ENCODE measurements around the gene CRACR2A. TPM values are rescaled to one million over a fixed set of nuclear protein-coding genes. Genes with fewer than 3 reads are reported as not detected.

The CRACR2A gene
- total RNA-seq, 3 donors from 2014 or later, result 5.3 to 17.3 (median 15.1) TPM

- intact Hi-C loops (cut with DNase I; ENCODE audit: low total_unique reads), result no loop called here
- Histone ChIP-seq H3K36me3 (no peaks in the 10 kb centered on the region), H3K4me3 (no peak overlapping the region), H3K27ac (no peak overlapping the region), H3K9me3 (no peaks in the 10 kb centered on the region), H3K4me1 (no peaks in the 10 kb centered on the region), H3K27me3 (no peaks in the 10 kb centered on the region)
- TF ChIP-seq CTCF (IDR thresholded peaks at IDR 0.05), result no peak
- no peak for TF ChIP-seq POLR2A (IDR thresholded peaks at IDR 0.05)
- TF ChIP-seq POLR2AphosphoS5 (IDR thresholded peaks at IDR 0.05), result no peak
- DNase-seq (ENCODE audit: low spot score in 2 of 2), result no peak
Measured at GRCh38 chr12:3622021-3622821, 130.7 kb downstream of the CRACR2A start.

DNA sequence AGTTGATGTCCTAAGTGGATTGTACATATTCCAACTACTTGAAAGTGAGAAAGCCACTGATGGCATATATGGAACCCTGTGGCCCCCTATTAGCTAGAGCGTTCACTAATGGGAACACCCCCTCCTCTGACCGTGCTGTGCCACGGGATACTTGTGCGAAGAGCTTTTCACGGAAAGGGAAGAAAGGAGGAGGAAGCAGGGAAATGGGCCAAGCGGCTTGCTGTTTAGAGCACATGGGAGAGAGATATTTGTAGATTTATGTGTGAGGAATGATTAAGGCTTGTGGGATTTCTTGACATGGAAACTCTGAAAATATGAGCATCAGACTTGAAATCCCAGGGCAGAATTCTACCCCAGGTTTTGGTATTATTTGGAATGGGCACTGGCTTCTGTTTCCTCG lies 132.1 kb downstream of the CRACR2A start:
- intact Hi-C loops (cut with DNase I; ENCODE audit: low total_unique reads), result no loop called here
- Histone ChIP-seq H3K36me3 (no peaks in the 10 kb centered on the region), H3K4me1 (no peaks in the 10 kb centered on the region), H3K27ac (no peak overlapping the region), H3K9me3 (no peaks in the 10 kb centered on the region), H3K27me3 (no peaks in the 10 kb centered on the region), H3K4me3 (no peak overlapping the region)
- DNase-seq (ENCODE audit: low spot score in 2 of 2), result no peak
- TF ChIP-seq CTCF (IDR thresholded peaks at IDR 0.05), result no peak
- TF ChIP-seq POLR2A (IDR thresholded peaks at IDR 0.05), result no peak
- TF ChIP-seq POLR2AphosphoS5 (IDR thresholded peaks at IDR 0.05), result no peak

- Histone ChIP-seq H3K27ac (no peak overlapping the region), H3K4me1 (no peaks in the 10 kb centered on the region), H3K9me3 (no peaks in the 10 kb centered on the region), H3K4me3 (no peak overlapping the region), H3K36me3 (no peaks in the 10 kb centered on the region), H3K27me3 (no peaks in the 10 kb centered on the region)
- no peak for DNase-seq (ENCODE audit: low spot score in 2 of 2)
- TF ChIP-seq POLR2A (IDR thresholded peaks at IDR 0.05) (no peak), CTCF (IDR thresholded peaks at IDR 0.05) (no peak), POLR2AphosphoS5 (IDR thresholded peaks at IDR 0.05) (no peak)
- intact Hi-C loops (cut with DNase I; ENCODE audit: low total_unique reads), result no loop called here
Measured at GRCh38 chr12:3617565-3617964, 135.3 kb downstream of the CRACR2A start.

DNA sequence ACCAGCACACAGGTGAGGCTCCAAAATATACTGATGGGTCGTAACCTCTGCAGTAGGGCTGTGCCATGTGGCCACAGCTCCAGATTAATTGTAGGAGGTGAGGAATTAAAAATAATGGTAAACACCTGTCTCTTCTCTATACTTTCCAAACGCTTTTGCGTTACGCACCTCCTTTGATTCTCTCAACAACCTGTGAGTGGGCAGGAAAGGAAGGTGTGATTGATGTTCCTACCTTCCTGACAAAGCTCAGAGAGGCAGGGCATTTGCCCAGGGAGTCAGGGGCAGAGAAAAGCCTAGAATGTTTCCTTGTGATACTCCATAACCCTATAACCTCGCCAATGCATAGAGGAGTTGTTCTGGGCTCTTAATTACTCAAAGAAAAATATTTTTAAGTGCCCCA lies 137.0 kb downstream of the CRACR2A start:
- DNase-seq (ENCODE audit: low spot score in 2 of 2), result no peak
- no peak overlapping the region for H3K4me3 ChIP-seq
- H3K36me3 ChIP-seq, result no peaks in the 10 kb centered on the region
- no peaks in the 10 kb centered on the region for H3K9me3 ChIP-seq
- TF ChIP-seq POLR2A (IDR thresholded peaks at IDR 0.05) (no peak), POLR2AphosphoS5 (IDR thresholded peaks at IDR 0.05) (no peak), CTCF (IDR thresholded peaks at IDR 0.05) (no peak)
- H3K4me1 ChIP-seq, result no peaks in the 10 kb centered on the region
- no peaks in the 10 kb centered on the region for H3K27me3 ChIP-seq
- intact Hi-C loops (cut with DNase I; ENCODE audit: low total_unique reads), result no loop called here
- no peak overlapping the region for H3K27ac ChIP-seq

- no peak overlapping the region for H3K27ac ChIP-seq
- no peak for DNase-seq (ENCODE audit: low spot score in 2 of 2)
Measured at GRCh38 chr12:3614806-3615466, 138.0 kb downstream of the CRACR2A start.

More at GRCh38 chr12:3614806-3615466, 138.0 kb downstream of the CRACR2A start:
- H3K4me3 ChIP-seq, result no peak overlapping the region
- intact Hi-C loops (cut with DNase I; ENCODE audit: low total_unique reads), result no loop called here
- no peaks in the 10 kb centered on the region for H3K27me3 ChIP-seq
- no peaks in the 10 kb centered on the region for H3K36me3 ChIP-seq
- TF ChIP-seq CTCF (IDR thresholded peaks at IDR 0.05), result no peak
- no peaks in the 10 kb centered on the region for H3K4me1 ChIP-seq
- no peaks in the 10 kb centered on the region for H3K9me3 ChIP-seq
